Measurements from ENCODE around the gene TOP3A.
"Not testable (repeated sequence)": the region's sequence is repeated elsewhere in the genome, so short reads cannot be mapped to it uniquely, and the experiment has no call there.

TOP3A gene

GRCh38 chr17:18315961-18316360 is 1.2 kb upstream of the TOP3A start:
- peaks cover 6% of the 10 kb centered on the region for H3K36me3 ChIP-seq (replicated peaks)
- peak overlapping the region; percentile 92 for H3K27ac ChIP-seq
- H3K4me3 ChIP-seq (ENCODE audit: low read depth, low read length) = peak overlapping the region; percentile 95
- H3K27me3 ChIP-seq (replicated peaks) = no peaks in the 10 kb centered on the region
- in situ Hi-C loops (cut with HindIII; ENCODE audit: low pct_ligation_motif_present, low sequenced_read_pairs) = no loop called here
- TF ChIP-seq CTCF (IDR thresholded peaks at IDR 0.05; ENCODE audit: low read depth, low read length, missing control alignments) = no peak
- DNase-seq = no peak

GRCh38 chr17:18315562-18315922 is 748 bp upstream of the TOP3A start:
- H3K4me3 ChIP-seq (ENCODE audit: low read depth, low read length) = peak overlapping the region; percentile 95
- DNase-seq = no peak
- in situ Hi-C loops (cut with HindIII; ENCODE audit: low pct_ligation_motif_present, low sequenced_read_pairs) = no loop called here

GRCh38 chr17:18314059-18314730 is 599 bp downstream of the TOP3A start:
- no peak for DNase-seq
- Histone ChIP-seq H3K36me3 (replicated peaks) (peaks cover 8% of the 10 kb centered on the region), H3K27ac (peak overlapping the region; percentile 92), H3K4me3 (ENCODE audit: low read depth, low read length) (peak overlapping the region; percentile 95), H3K27me3 (replicated peaks) (no peaks in the 10 kb centered on the region)
- in situ Hi-C loops (cut with HindIII; ENCODE audit: low pct_ligation_motif_present, low sequenced_read_pairs) = no loop called here
- TF ChIP-seq CTCF (IDR thresholded peaks at IDR 0.05; ENCODE audit: low read depth, low read length, missing control alignments) = no peak

More at GRCh38 chr17:18315562-18315922, 748 bp upstream of the TOP3A start:
- Histone ChIP-seq H3K36me3 (replicated peaks) (peaks cover 6% of the 10 kb centered on the region), H3K27me3 (replicated peaks) (no peaks in the 10 kb centered on the region), H3K27ac (peak overlapping the region; percentile 92)
- no peak for TF ChIP-seq CTCF (IDR thresholded peaks at IDR 0.05; ENCODE audit: low read depth, low read length, missing control alignments)

GRCh38 chr17:18309202-18309601 is 5.6 kb downstream of the TOP3A start:
- Histone ChIP-seq H3K36me3 (replicated peaks) (peaks cover 34% of the 10 kb centered on the region), H3K27me3 (replicated peaks) (no peaks in the 10 kb centered on the region), H3K27ac (no peak overlapping the region), H3K4me3 (ENCODE audit: low read depth, low read length) (no peak overlapping the region)
- TF ChIP-seq CTCF (IDR thresholded peaks at IDR 0.05; ENCODE audit: low read depth, low read length, missing control alignments) = no peak
- in situ Hi-C loops (cut with HindIII; ENCODE audit: low pct_ligation_motif_present, low sequenced_read_pairs) = no loop called here
- DNase-seq = no peak

GRCh38 chr17:18303206-18303605 is 11.6 kb downstream of the TOP3A start:
- H3K36me3 ChIP-seq (replicated peaks) = peaks cover 65% of the 10 kb centered on the region
- H3K27ac ChIP-seq; DNase-seq; H3K4me3 ChIP-seq (ENCODE audit: low read depth, low read length); H3K27me3 ChIP-seq (replicated peaks); in situ Hi-C loops (cut with HindIII; ENCODE audit: low pct_ligation_motif_present, low sequenced_read_pairs): not testable (repeated sequence)

- no peak for DNase-seq
- no peak for TF ChIP-seq CTCF (IDR thresholded peaks at IDR 0.05; ENCODE audit: low read depth, low read length, missing control alignments)
- no peak overlapping the region for H3K27ac ChIP-seq
- in situ Hi-C loops (cut with HindIII; ENCODE audit: low pct_ligation_motif_present, low sequenced_read_pairs) = no loop called here
- H3K36me3 ChIP-seq (replicated peaks) = peaks cover 53% of the 10 kb centered on the region
- H3K27me3 ChIP-seq (replicated peaks) = no peaks in the 10 kb centered on the region
- no peak overlapping the region for H3K4me3 ChIP-seq (ENCODE audit: low read depth, low read length)
Observed at GRCh38 chr17:18300725-18301480, 13.9 kb downstream of the TOP3A start.

- H3K36me3 ChIP-seq (replicated peaks) = peaks cover 35% of the 10 kb centered on the region
- H3K27ac ChIP-seq; in situ Hi-C loops (cut with HindIII; ENCODE audit: low pct_ligation_motif_present, low sequenced_read_pairs); H3K4me3 ChIP-seq (ENCODE audit: low read depth, low read length); DNase-seq; H3K27me3 ChIP-seq (replicated peaks): not testable (repeated sequence)
Observed at GRCh38 chr17:18298061-18298460, 16.7 kb downstream of the TOP3A start.

Data from brain microvascular endothelial cell (primary cell).